A549 (cell line): ENCODE results near the gene SGCA. TPM values are rescaled to one million over a fixed set of nuclear protein-coding genes. Genes with fewer than 3 reads are reported as not detected.

Source experiments
- ATAC-seq, 2 experiments: fragments of 200-7000 bp in 1 of 2; fragments of >200 bp in 1 of 2; cut with Nextera tagmentation in 1 of 2; cut with Tn5 transposase in 1 of 2; 3 replicates each; pipeline versions ENCODE4 v1.8.0 to v1.9.1; 2018 to 2020; ENCODE audit warnings: mild to moderate bottlenecking in 1 of 2, moderate library complexity in 1 of 2
- CTCF ChIA-PET: fragments of 300-600 bp; sonication (Branson Sonifier 250); formaldehyde crosslinking; extraction: SDS; loops from one replicate; lab custom pipeline; 2021; ENCODE audit warnings: antibody characterized with exemption, inconsistent platforms; lab: Yijun Ruan, JAX
- POLR2A ChIA-PET: fragments of 350-600 bp; formaldehyde crosslinking; extraction: SDS; loops from one replicate; lab custom pipeline; 2021; ENCODE audit warnings: antibody characterized with exemption, inconsistent platforms; lab: Yijun Ruan, JAX
- DNase-seq, 2 experiments: peaks; one replicate each; pipeline versions ENCODE4 v3.0.0 to v3.0.0-alpha.2; 2011 to 2016; ENCODE audit warnings: low read depth in 1 of 2, low spot score in 1 of 2
- FAIRE-seq: peaks from 2 replicates; lab custom pipeline; 2011; peaks lifted over from hg19 to GRCh38; lab: Jason Lieb, UNC
- H3K27ac ChIP-seq, 2 experiments: fragments of >200 bp; sonication (Bioruptor Twin); formaldehyde crosslinking; 3 replicates each; pipeline ENCODE4 v1.5.1; 2016 to 2017
- H3K4me1 ChIP-seq: fragments of >200 bp; sonication (Bioruptor Twin); formaldehyde crosslinking; 3 replicates; pipeline ENCODE4 v1.6.1; 2016
- H3K4me2 ChIP-seq: fragments of >200 bp; sonication (Bioruptor Twin); formaldehyde crosslinking; 3 replicates; pipeline ENCODE4 v1.6.1; 2016
- H3K4me3 ChIP-seq: fragments of >200 bp; sonication (Bioruptor Twin); formaldehyde crosslinking; 3 replicates; pipeline ENCODE4 v1.5.1; 2016
- H3K9me3 ChIP-seq: fragments of >200 bp; sonication (Bioruptor Twin); formaldehyde crosslinking; 3 replicates; pipeline ENCODE4 v1.6.1; 2016
- BHLHE40 ChIP-seq: IDR thresholded peaks from 2 replicates; pipeline ENCODE4 v1.6.1; 2012; ENCODE audit warnings: low read depth, low read length, inconsistent platforms
- CBX8 ChIP-seq: fragments of 200-600 bp; sonication (generic); IDR thresholded peaks from 2 replicates; pipeline ENCODE4 v1.6.1; 2016
- EHMT2 ChIP-seq: fragments of 200-600 bp; sonication (generic); IDR thresholded peaks from 2 replicates; pipeline ENCODE4 v1.6.1; 2016; ENCODE audit warnings: antibody characterized with exemption, low read depth, mild to moderate bottlenecking, moderate library complexity
- ELK1 ChIP-seq: fragments of 150-350 bp; IDR thresholded peaks from 2 replicates; pipeline ENCODE4 v1.6.1; 2014; ENCODE audit warnings: low read depth, mild to moderate bottlenecking, low read length
- EP300 ChIP-seq, 2 experiments: fragments of >200 bp; sonication (Bioruptor Twin); formaldehyde crosslinking; IDR thresholded peaks; 2 replicates in 1 of 2; 3 replicates in 1 of 2; pipeline ENCODE4 v1.6.1; 2016 to 2017
- ESRRA ChIP-seq: fragments of 150-350 bp; IDR thresholded peaks from 2 replicates; pipeline ENCODE4 v1.6.1; 2014; ENCODE audit warnings: mild to moderate bottlenecking, low read length, borderline replicate concordance
- FOSL2 ChIP-seq, 2 experiments: fragments of 450-650 bp in 1 of 2; fragments of >200 bp in 1 of 2; sonication (Bioruptor Twin) in 1 of 2; formaldehyde crosslinking; IDR thresholded peaks; 2 replicates each; pipeline versions ENCODE4 v1.5.0 to v1.6.1; 2016 to 2020; ENCODE audit warnings: mild to moderate bottlenecking in 1 of 2, moderate library complexity in 1 of 2
- MAX ChIP-seq: IDR thresholded peaks from 2 replicates; pipeline ENCODE4 v1.6.1; 2012
- NPAS2 ChIP-seq: fragments of 250-450 bp; sonication (Bioruptor Pico); IDR thresholded peaks from 2 replicates; pipeline ENCODE4 v1.8.0; 2022; ENCODE audit warnings: mild to moderate bottlenecking, moderate library complexity, borderline replicate concordance
- PBX3 ChIP-seq: IDR thresholded peaks from 2 replicates; pipeline ENCODE4 v1.6.1; 2012
- POLR2A ChIP-seq: IDR thresholded peaks from 2 replicates; pipeline ENCODE4 v1.6.1; 2012; ENCODE audit warnings: mild to moderate bottlenecking, low read length
- POLR2AphosphoS2 ChIP-seq: conservative IDR thresholded peaks from 2 replicates; pipeline ENCODE4 v1.6.1; 2012; ENCODE audit warnings: low read length, improper control_type of control experiment, inconsistent platforms
- RFX5 ChIP-seq: fragments of 450-650 bp; IDR thresholded peaks from 2 replicates; pipeline ENCODE4 v1.7.1; 2014; ENCODE audit warnings: antibody characterized with exemption, mild to moderate bottlenecking, moderate library complexity
- RNF2 ChIP-seq: fragments of 200-600 bp; sonication (generic); IDR thresholded peaks from 2 replicates; pipeline ENCODE4 v1.6.1; 2016; ENCODE audit warnings: low read depth, mild to moderate bottlenecking, antibody characterized with exemption, moderate library complexity, borderline replicate concordance
- TFCP2L1 ChIP-seq: fragments of 250-450 bp; sonication (Bioruptor Pico); IDR thresholded peaks from 2 replicates; pipeline ENCODE4 v1.5.0; 2021; ENCODE audit warnings: mild to moderate bottlenecking
- TP53 ChIP-seq: fragments of 250-450 bp; sonication (Bioruptor Pico); IDR thresholded peaks from 2 replicates; pipeline ENCODE4 v1.5.0; 2021; ENCODE audit warnings: mild to moderate bottlenecking, moderate library complexity
- ZC3H11A ChIP-seq: fragments of 450-650 bp; IDR thresholded peaks from 2 replicates; pipeline ENCODE4 v1.6.1; 2014; ENCODE audit warnings: antibody characterized with exemption, mild to moderate bottlenecking
- WGBS: methylation state at CpG from one replicate; pipeline ENCODE4 v1.1.6; 2017; ENCODE audit errors: missing lambda C conversion rate; 5-methylcytosine and 5-hydroxymethylcytosine counted together
- polyA plus RNA-seq, 4 experiments: library from polyadenylated mRNA; depleted of rRNA in 3 of 4; stranded (reverse); fragments of >200 nt; fragmentation: RNase III in 1 of 4; extraction: RNeasy Plus Mini Kit Qiagen cat#74134 plus additional on column Dnase treatment in 1 of 4; gene quantifications; 2 replicates in 3 of 4; 3 replicates in 1 of 4; pipeline ENCODE4 v1.2.3, GENCODE V29; 2011 to 2017
- TF ChIP-seq, protein P1 (sequence below): fragments of >200 bp; sonication (Bioruptor Twin); formaldehyde crosslinking; IDR thresholded peaks from 2 replicates; pipeline ENCODE4 v1.6.1; 2016
- TF ChIP-seq, protein P2 (sequence below): IDR thresholded peaks from 2 replicates; pipeline ENCODE4 v1.6.1; 2012; ENCODE audit warnings: low read depth, borderline replicate concordance

The SGCA gene
- polyA plus RNA-seq, 2 of the 4 experiments (the other 2 are of a cell fraction) = 0.44 to 3.4 TPM

DNA sequence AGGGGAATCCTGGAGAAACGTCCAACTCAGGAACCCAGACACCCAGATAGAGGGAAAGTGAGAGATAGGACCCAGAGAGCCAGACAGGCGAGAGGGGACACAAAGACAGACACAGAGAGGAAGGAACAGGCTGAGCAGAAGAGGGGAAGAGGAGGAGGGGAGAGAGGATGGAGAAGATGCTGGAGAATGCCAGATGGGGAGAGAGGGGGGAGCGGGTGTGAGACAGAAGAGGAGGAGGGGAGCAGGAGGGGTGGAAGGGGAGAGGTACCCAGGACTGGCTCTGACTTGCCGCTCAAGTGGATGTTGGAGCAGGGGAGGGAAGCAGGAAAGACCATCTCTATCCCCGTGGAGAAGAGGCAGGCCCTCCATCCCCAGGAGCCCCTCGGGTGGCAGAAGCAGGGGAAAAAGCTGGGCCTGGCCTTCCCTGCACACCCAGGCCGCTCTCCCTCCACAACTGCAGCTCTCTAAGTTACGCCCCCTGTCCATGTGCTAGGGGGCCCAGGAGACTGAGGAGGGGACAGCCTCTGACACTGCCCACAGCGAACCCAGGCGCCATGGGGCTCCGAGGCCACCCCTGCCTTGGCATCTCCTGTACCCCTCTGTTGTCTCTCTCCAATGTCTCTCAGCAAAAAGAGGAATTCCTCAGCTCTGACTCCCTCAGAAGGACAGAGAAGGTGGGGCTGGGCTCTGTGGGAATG lies 20.1 kb upstream of the SGCA start:
- ChIA-PET CTCF (interaction anchor here (1.0 to 60.2 kb wide), 9 partner anchors 7 to 54 kb away, joined by 3 to 1356 read pairs (median 9); partner anchors contain the start of genes PDK2 and SGCA), POLR2A (no interaction called here)
- DNase-seq = no peak
- 90% methylated on average over 11 of the region's 11 CpGs for WGBS
- H3K4me3 ChIP-seq = no peak overlapping the region
- peak overlapping the region; percentile 95; the same call in 2 of the 3 replicates for H3K4me2 ChIP-seq
- H3K9me3 ChIP-seq = no peaks in the 10 kb centered on the region
- no peak for FAIRE-seq
- TF ChIP-seq TFCP2L1 = no peak
- TF ChIP-seq, protein P1, sequence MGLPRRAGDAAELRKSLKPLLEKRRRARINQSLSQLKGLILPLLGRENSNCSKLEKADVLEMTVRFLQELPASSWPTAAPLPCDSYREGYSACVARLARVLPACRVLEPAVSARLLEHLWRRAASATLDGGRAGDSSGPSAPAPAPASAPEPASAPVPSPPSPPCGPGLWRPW = no peak
- TF ChIP-seq PBX3 = no peak
- TF ChIP-seq ESRRA = no peak
- no peak for TF ChIP-seq MAX
- TF ChIP-seq RNF2 = no peak
- TF ChIP-seq NPAS2 (CRISPR knock-in tag) = no peak
- TF ChIP-seq CBX8 = no peak
- TF ChIP-seq EP300 (IDR thresholded peaks at IDR 0.05) = no peak
- TF ChIP-seq ZC3H11A = no peak
- TF ChIP-seq POLR2AphosphoS2 = no peak
- no peak for TF ChIP-seq ELK1
- TF ChIP-seq, protein P2, sequence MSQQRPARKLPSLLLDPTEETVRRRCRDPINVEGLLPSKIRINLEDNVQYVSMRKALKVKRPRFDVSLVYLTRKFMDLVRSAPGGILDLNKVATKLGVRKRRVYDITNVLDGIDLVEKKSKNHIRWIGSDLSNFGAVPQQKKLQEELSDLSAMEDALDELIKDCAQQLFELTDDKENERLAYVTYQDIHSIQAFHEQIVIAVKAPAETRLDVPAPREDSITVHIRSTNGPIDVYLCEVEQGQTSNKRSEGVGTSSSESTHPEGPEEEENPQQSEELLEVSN = no peak
- TF ChIP-seq POLR2A = no peak
- TF ChIP-seq EHMT2 = no peak
- no peak for TF ChIP-seq BHLHE40
- H3K27ac ChIP-seq = no peak overlapping the region
- H3K4me1 ChIP-seq = peaks cover 41% of the 10 kb centered on the region
- no peak for ATAC-seq

GRCh38 chr17:50146230-50146926 lies 19.4 kb upstream of the SGCA start:
- ChIA-PET CTCF (interaction anchor here (1.6 to 60.2 kb wide), 7 partner anchors 7 to 41 kb away, joined by 5 to 1356 read pairs (median 139); partner anchors contain the start of genes PDK2 and SGCA), POLR2A (interaction anchor here (1.0 kb wide), 1 partner anchor 52 kb away, joined by 3 read pairs; no protein-coding TSS in a partner anchor)
- FAIRE-seq = no peak
- peak overlapping the region in 1 of 2 experiments; percentile 96; a peak in 2 of 6 replicates for H3K27ac ChIP-seq
- WGBS = 94% methylated on average over 7 of the region's 10 CpGs
- no peak for DNase-seq
- peak overlapping the region; percentile 95; the same call in 2 of the 3 replicates for H3K4me2 ChIP-seq
- TF ChIP-seq RNF2 = no peak
- no peak for TF ChIP-seq POLR2A
- TF ChIP-seq RFX5 = no peak
- TF ChIP-seq, protein P1 = no peak
- TF ChIP-seq TP53 = no peak
- no peak for TF ChIP-seq FOSL2 (IDR thresholded peaks at IDR 0.05)
- TF ChIP-seq FOSL2 (CRISPR knock-in tag; IDR thresholded peaks at IDR 0.05) = no peak
- no peak for ATAC-seq
- peaks cover 41% of the 10 kb centered on the region for H3K4me1 ChIP-seq
- no peaks in the 10 kb centered on the region for H3K9me3 ChIP-seq
- H3K4me3 ChIP-seq = no peak overlapping the region
